Measurements from ENCODE around the gene RBM7.

- TF ChIP-seq CTCF (IDR thresholded peaks at IDR 0.05) (no peak), POLR2A (IDR thresholded peaks at IDR 0.05) (no peak), POLR2AphosphoS5 (IDR thresholded peaks at IDR 0.05) (no peak), EP300 (IDR thresholded peaks at IDR 0.05; ENCODE audit: low read depth) (no peak)
These were observed 41.8 kb upstream of the RBM7 start for GRCh38 chr11:114358716-114359115.
